ENCODE measurements around the gene GALNT18.

GALNT18 gene

DNA sequence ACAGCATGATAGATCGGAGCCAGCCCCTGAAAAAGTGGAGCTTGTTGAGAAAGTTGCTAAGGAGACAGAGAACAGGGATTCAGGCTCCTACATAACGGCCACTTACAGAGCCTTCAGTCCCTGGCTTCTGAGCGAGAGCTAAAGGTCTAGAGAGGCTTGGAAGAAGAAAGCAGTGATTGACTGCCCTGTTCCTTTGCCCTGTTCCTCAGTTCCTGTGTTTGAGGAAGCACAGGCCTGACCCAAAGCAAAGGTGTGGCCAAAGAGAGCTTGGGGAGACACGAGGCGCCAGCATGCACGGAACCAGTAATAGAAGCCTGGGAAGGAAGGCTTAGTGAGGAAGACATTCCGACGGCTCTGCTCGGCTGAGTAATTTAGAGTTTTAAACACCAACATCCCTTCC, 194.7 kb downstream of the GALNT18 start:
- DNase-seq: no peak

DNA sequence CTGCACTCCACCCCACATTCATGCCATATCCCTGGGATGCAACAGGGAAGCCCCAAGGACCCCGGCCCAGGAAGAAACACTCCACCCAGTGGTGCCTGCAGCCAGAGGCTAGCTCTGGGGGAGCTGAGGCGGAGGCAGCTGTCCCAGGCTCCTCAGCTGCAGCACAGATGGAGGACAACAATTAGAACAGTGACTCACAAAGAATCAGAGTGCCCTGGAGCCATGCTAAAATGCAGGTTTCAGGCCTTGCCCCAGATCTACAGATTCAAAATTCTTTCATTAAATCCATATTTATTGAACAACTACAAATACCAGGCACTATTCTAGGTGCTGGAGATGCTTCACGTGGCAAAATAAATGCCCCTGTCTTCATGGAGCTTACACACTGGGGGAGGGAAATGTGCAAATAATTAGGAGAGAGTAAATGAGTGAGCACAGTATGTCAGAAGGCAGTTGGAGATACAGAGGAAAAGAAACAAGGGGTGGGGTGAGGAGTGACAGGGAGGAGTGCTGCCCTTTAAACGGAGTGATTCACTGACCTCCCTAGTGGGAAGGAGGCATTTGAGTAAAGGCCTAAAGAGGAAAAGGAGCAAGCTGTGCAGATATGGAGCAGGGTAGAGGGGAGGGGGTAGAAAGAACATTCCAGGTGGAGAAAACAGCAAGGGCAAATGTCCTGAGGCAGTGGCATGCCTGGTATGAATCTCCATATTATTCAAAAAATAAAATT, 195.4 kb downstream of the GALNT18 start:
- no peak for DNase-seq

DNA sequence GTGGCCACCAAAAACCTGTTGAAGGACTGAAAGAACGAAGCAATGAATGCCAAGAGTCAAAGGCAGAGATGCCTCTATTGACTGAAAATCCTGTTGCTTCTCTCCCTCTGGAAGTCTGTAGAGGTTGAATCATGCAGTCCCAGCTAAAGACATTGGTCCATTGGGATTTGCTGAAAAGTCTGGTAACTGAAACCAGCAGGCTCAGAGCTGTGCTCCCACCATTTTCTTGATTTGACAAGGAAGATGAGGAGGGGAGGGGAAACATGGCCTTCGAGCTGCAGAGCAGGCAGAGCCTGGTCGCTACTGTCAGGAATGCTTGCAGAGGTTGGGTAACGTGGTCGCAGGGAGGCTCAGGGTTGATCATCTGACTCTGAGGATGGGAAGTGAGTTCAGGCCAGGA, 196.0 kb downstream of the GALNT18 start:
- DNase-seq: no peak

DNA sequence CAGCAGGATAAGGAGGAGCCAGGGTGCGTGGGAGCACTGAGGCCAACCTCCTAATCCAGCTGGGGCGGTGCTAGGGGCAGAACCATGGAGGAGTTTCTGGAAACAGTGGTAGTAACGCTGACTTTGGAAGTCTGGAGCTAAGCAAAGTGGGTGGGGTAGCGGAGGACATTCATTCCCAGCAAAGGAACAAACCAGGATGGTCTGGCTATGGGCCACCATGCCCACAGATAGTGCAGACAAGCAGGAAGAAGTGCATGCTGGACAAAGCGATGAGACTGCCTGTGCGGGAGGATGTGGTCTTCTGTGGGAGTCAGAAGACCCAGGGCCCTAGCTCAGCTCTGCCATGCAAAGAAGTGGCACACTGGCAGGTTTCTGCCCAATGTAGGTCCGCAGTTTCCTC, 197.1 kb downstream of the GALNT18 start:
- no peak for DNase-seq

DNA sequence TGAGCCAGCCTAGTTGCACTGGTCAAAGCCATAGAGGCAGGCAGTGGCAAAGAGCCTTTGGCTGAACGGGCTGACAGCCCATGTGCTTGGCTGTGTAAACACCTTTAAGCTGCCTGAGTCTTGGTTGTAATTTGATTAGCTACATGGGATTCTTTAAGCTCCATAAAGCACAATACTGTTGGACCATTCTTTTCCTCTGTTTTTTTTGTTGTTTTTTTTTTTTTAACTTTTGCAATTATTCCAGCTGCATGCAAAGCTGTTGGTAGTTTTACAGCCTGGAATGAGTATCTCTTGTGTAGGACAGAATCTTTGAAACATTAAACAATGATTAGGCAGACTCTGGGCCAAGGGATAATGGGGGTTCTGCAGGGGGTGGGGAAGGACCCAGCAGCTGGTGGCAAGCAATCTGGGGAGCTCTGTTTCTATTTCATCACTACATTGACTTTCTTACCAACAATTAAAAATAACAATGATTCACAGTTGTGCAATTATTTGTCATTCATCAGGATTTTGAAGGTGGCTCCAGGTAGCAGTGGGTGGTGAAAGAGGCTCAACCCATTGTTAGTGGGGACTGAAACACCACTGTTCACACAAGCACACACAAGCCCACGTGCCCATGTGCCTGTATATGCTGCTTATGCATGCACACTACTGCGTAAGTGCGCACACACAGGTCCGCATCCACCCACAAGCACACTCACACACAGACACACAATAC, 199.2 kb downstream of the GALNT18 start:
- no peak for DNase-seq

DNA sequence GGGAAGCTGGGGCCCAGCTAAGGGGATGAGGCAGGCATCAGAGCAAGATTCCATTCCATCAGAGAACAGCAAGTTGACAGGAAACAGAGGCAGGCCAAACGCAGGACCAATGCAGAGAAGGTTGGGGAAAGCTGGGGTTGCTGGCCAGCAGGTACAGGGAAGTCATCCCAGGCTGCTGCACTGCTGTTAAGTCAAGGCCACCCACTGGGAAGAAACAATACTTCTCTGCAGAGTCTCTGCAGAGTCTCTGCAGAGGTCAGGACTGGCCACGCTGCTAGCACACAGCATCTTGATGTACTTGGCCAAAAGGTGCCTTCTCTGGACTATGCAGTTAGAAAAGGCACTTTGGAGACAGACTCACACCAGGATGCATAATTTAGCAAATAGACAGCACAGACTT, 200.3 kb downstream of the GALNT18 start:
- no peak for DNase-seq

DNA sequence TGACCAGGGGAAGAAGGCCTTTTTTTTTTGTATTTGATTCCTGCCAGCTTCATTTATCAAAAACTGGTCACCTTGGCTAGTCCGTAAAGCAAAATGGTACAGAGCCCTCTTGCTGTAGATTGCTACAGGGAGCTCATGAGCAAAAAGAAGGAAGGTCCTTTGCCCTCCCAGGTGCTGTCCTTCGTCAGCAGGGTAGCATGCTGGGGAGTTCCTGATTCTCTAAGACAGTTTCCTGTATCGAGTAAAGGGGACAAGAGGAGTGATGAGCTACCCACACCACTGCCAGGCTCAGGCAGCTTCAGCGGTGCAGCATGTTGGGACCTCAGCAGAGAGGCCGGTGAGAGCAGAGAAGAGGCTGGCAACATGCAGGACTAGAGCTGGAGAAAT, 200.9 kb downstream of the GALNT18 start:
- no peak for DNase-seq

DNA sequence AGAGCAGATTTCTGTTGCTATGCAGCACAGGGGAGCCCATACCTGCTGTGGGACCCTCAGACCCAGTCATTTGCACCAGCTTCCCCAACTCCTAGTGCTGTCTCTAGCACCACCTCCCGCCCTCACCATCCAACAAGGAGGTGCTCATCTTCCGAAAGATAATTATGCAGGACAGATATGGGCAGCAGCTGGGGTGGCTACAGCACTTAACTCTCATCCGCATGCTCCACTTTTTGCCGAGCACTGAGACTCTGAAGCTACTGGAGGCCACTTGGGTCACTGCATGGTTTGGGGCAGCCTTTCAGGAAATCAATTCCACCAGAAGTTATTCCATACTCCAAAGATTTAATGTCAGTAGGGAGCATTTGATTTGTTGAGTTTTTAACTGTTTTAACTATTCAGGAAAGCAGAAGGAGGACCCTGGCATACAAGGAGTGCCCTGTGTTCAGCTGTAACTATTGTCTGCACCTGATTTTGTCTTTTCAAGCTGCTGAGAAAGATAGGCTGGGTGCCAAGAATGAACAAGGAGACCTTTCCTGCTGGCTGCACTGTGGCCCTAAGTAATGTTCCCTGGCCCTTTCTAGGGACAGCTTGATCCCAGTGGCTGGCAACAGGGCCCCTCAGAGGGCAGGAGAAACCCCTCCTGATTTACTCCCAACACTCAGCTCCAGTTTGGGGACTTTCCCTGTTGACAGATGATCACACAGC, 201.5 kb downstream of the GALNT18 start:
- no peak for DNase-seq

DNA sequence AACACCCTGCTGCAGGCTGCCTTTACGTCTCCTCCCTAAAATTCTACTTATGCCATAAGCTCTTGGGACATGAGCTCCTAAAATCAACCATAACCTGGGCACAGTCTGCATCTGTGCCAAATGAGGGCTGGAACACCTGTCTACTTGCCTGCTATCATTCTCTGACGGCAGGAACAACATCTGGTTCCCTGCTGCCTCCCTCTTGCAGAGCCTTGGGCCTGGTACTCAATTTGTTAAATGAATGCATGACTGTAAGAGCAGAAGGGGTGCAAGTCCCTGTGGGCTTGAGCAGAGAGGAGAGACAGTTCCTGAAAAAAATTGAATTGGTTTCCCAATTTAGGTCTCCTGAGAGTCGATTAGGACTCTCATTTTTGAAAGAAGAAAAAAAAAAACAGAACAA, 202.1 kb downstream of the GALNT18 start:
- DNase-seq: no peak

DNA sequence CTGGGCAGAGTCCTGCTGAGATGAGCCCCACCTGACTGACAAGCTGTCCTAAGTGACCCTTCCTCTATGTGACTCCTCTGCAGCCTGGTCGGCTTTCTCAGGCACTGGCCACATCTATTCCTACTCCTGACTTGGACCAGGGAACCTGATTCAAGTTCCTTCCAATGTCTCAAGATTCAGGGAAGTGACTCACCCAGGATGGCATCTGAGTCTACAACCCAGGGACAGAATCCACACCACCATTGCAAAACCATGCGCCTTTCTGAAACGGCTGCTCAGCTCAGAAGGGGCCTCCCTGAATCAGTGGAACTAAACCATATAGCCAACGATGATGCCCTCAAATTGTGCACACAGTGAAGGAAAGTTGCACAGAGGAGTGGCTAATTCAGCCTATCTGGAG, 204.9 kb downstream of the GALNT18 start:
- DNase-seq: no peak

DNA sequence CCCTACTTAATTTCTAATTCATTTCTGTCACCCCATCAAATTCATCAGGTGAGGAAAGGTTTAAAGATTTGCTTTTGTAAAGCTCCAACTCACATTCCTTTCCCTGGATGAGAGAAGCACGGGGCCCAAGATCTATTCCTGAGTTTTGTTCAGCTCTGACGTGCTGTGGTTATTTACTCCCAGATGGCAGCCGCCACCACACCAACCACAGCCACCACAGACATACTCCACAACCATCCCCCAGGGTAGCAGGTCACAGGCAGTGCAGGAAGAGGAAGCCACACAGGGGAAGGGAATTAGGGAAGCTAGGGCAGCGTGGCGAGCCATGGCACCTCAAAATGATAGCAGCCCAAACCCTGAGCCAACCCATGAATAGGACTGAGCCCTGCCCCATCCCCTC, 205.3 kb downstream of the GALNT18 start:
- no peak for DNase-seq

DNA sequence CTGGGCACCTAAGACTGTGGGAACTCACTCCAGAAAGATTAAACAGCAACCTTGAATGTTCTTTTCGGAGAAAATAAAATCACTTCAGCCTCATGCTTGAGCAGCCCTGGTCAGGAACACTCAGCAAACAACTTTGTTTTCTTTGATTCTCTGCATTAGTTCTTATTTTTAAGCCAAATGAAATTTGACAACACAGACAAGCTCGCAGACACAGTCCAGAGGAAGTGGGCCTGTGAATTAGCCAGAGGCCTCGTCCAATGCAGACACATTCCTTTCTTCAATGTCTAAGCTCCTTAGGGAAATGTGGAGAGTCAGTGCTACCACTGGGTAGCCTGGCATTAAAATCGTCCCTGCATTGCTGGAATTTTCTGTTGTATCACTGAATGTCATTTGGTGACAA, 205.9 kb downstream of the GALNT18 start:
- DNase-seq: no peak

DNA sequence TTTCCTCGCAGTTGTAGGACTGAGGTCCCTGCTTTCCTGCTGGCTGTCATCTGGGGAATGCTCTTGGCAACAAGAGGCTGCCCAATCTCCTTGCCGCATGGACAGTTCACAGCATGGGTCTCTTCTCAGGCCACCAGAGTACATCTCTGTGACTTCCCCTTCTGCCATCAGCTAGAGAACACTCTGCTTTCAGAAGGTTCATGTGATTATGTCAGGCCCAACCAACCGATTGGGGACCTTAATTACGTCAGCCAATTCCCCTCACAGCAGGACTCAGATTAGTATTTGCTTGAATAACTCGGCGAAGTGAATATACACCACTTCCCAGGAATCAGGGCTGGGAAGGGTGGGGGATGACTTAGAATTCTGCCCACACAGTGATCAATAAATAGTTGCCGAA, 206.8 kb downstream of the GALNT18 start:
- DNase-seq: no peak

DNA sequence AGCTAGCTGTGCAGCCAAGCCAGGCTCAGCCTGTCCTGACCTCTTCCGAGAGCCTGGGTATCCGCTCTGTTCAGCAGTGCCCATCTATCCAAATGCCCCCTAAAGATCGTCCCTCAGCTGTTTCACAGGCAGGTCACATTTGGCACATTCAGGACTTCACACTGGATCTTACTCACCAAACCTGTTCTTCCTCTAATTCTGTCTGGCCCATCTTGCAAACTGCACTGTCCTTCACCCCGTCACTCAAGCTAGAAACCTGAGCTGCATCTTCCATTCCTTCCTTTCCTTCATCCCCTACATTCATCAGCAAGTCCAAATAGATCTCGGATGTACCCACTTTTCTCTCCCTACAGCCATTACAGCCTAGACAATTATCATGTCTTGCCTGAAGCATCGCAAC, 208.0 kb downstream of the GALNT18 start:
- no peak for DNase-seq

DNA sequence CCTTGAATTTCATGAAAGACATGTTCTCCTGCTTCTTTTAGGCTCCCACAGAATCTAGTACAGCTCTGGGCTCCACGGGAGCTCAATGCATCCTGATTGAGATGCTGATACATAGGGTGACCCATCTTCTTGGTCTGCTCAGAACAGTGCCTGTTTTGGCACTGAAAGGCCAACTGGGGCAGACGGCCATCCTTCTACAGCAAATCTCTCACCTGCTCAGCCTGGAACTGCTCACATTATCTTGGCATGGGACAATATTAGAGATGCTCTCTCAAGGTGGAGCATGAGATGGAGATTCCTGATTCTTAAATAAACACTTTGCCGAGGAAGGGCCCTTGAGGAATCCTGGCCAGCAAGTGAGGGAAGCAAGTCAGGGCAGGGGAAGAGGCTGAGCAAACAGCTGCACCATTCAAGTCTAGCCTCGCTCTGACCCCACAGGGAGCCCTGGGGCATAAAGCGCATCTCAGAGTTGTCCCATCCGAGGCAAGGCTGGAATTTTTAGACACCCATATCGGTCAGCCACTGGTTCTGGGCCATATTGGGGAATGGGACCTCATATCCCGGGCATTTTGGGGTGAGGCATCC, 210.3 kb downstream of the GALNT18 start:
- no peak for DNase-seq

DNA sequence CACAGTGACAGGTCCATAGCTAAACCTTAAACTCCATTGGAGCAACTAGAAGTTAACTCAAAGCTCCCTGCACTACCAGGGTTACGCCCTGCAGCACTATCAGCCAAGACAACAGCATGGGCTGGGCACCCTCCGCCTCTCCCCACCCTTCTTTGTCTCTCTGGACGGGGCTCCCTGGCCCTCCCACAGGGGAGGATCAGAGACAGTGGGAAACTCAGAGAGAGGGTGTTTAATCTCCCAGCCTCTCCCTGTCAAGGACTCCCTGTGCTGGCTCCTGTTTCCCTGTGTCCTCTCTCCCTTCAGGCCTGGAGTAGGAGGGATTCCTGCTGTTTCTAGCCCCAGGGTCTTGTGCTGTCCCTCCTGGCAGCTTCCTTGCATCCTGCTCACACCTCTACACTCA, 211.9 kb downstream of the GALNT18 start:
- DNase-seq: no peak

DNA sequence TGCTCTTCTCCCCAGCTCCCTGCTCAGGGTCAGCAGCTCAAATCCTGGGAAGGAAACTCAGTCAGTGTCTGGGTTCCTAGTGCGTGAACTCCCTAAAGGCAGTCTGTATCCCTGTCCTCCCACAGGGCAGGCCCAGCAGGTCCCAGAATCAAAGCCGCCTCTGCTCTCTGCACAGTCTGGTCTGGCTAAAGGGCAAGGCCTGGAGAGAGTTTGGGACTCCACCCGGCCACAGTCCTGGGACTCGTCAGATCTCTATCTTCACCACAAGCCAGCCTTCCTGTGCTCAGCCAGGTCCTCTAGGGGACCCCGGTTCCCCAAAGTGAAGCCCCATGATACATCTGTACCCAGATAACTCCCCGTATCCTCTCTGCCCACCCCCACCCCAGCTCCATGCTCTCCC, 212.6 kb downstream of the GALNT18 start:
- no peak for DNase-seq

DNA sequence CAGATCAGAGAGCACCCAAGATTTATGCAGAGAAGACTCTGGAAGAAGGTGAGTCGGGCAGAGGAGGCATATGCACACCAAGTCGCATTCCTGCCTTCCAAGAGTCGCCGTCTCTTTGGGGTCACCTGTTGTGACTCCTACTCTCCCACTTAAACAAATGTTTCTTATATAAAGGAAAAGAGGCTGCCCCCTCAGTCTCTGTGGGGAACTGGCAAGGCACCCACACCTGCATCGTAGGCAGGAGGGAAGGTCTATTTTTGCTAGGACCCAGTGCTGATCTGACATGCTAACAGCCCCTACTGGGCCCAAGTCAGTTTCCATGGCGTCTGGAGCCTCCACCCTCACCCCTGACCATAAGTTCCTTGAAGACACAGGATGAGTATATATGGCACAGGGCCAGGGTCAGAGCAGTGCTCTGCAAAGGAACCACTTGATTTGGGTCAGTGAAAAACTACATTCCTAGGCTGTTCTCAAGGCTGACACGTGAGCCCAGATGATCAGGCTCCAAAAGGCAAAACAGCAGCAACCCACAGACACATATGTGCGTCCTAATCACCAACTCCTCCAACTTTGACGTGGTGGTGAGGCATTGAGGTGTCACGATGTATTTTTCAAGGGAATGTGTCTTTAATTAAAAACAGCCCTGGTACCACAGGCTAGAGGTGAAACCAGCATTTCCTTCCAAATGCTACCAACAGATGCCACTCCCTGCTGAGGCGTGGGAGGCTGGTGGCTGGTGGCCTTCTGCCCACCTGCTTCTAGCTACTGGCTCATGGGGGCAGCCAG, 213.2 kb downstream of the GALNT18 start:
- DNase-seq: no peak

DNA sequence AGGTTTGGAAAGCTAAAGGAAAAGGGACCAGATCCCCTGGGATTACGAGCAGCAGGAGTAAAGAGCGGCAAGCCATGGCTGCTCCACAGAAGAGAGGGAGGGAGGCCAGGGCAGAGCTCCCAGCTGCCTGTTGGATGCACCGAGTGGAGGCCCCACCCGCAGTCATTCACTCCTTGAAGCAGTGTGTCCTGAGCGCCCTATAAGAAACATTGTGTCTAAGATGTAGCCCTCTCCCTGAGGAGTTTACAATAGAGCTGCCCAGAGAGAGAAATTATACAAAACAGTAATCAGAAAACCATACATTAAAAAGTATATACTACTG, 214.1 kb downstream of the GALNT18 start:
- DNase-seq: no peak

DNA sequence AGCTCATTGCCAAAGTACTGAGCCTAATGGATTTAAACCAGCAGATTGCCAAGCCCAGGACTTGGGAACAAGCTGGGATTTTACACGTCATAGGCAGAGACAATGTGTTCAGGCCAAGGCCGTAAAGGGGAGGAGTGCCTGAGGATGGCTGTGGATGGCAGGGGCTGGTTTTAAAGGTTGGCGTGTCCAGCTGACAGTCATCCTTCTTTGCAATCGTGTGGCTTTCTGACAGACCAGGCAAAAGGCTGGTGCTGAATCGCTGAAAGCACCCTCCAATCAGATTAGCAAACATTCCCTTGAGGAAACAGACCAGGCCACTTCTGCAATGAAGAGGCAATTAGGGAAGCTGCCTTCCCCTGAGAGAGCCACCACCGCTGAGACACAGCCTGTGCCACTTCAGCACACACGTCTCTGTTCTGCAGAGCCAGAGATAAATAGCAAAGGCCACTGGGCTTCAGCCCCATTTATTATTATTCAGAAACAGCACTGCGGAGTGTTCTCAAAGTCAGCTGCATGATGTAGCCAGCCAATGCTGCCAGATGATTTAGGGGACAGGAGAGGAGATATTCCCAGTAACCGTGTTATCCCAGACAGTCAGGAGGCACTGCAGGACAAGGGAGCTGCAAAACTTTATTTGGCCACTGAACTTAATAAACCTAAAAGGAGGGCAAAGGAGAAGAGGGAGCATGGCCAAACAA, 214.6 kb downstream of the GALNT18 start:
- DNase-seq: no peak

DNA sequence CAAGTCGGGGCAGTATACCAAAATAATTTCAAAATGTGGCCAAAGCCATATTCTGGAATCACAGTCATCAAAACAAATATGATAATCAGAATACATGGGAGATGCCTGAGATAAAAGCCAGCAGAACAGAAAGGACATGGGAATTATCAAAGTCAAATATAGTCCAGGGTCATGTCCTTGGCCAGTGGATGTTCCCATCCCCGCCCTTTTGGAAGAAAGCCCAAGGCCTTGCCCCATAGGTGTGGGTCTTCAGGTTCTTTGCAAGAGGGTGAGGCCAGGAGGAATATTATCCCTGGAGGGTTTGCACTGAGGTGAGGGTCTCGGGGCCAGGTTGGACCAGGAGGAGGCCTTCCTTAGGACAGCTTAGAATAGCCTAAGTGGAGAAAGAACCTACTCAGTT, 215.2 kb downstream of the GALNT18 start:
- no peak for DNase-seq
